Effector memory CD8-positive, alpha-beta T cell (primary cell): ENCODE results near the gene TEX13B.
A peak's percentile ranks its signal among the peaks of the same experiment; 100 is the strongest.

ENCODE experiments used
- ATAC-seq: fragments of 150-1000 bp; cut with Tn5 transposase; replicated peaks from 2 replicates; pipeline ENCODE4 v1.10.0; 2021; ENCODE audit warnings: mild to moderate bottlenecking, moderate library complexity
- DNase-seq, 3 experiments: peaks; one replicate each; pipeline ENCODE4 v3.0.0; 2021
- H3K27ac Mint-ChIP-seq, 2 donors: one replicate each; pipeline ENCODE4 v1.8.0; 2022; ENCODE audit warnings: mild to moderate bottlenecking in 2 of 2, mixed read lengths in 2 of 2, moderate library complexity in 2 of 2
- H3K27me3 Mint-ChIP-seq, 2 donors: one replicate each; pipeline ENCODE4 v1.8.0; 2022; ENCODE audit warnings: mixed read lengths in 2 of 2
- H3K36me3 Mint-ChIP-seq: one replicate; pipeline ENCODE4 v1.8.0; 2022; ENCODE audit warnings: mild to moderate bottlenecking, moderate library complexity, mixed read lengths; ENCODE audit not compliant: insufficient read depth
- H3K4me1 Mint-ChIP-seq, 2 donors: one replicate each; pipeline ENCODE4 v1.8.0; 2022; ENCODE audit warnings: low read depth in 2 of 2, mixed read lengths in 2 of 2
- H3K4me3 Mint-ChIP-seq, 2 donors: one replicate each; pipeline ENCODE4 v1.8.0; 2022; ENCODE audit warnings: mild to moderate bottlenecking in 2 of 2, mixed read lengths in 2 of 2, moderate library complexity in 2 of 2
- H3K9me3 Mint-ChIP-seq, 2 donors: one replicate each; pipeline ENCODE4 v1.8.0; 2022; ENCODE audit warnings: mixed read lengths in 2 of 2
- total RNA-seq, 9 experiments: gene quantifications; one replicate each; lab custom pipeline; 2026; lab: John Stamatoyannopoulos, UW

The TEX13B gene, protein sequence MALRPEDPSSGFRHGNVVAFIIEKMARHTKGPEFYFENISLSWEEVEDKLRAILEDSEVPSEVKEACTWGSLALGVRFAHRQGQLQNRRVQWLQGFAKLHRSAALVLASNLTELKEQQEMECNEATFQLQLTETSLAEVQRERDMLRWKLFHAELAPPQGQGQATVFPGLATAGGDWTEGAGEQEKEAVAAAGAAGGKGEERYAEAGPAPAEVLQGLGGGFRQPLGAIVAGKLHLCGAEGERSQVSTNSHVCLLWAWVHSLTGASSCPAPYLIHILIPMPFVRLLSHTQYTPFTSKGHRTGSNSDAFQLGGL
- 0 reads per million in 9 experiments for total RNA-seq

GRCh38 chrX:107982356-107982755 lies at the start of gene TEX13B:
TEX13B (minus strand) TSS chrX:107982370; CDS start chrX:107982127, 243 bp downstream.
- Mint-ChIP-seq H3K27me3 (peaks cover 0 to 9% of the 10 kb centered on the region in 2 donors), H3K27ac (no peak within 1 kb of the TSS), H3K4me1 (peaks cover 0 to 2% of the 10 kb centered on the region in 2 donors), H3K36me3 (no peaks in the 10 kb centered on the region), H3K4me3 (no peak within 1 kb of the TSS), H3K9me3 (no peaks in the 10 kb centered on the region)
- ATAC-seq, result no peak
- no peak for DNase-seq

- H3K27me3 Mint-ChIP-seq, result no peaks in the 10 kb centered on the region
- DNase-seq, result no peak
- ATAC-seq, result no peak
- H3K4me1 Mint-ChIP-seq, result peaks cover 2 to 5% of the 10 kb centered on the region in 2 donors
- no peak overlapping the region for H3K27ac Mint-ChIP-seq
- no peaks in the 10 kb centered on the region for H3K9me3 Mint-ChIP-seq
- H3K36me3 Mint-ChIP-seq, result no peaks in the 10 kb centered on the region
- no peak overlapping the region for H3K4me3 Mint-ChIP-seq
These were observed 48.0 kb upstream of the TEX13B start for GRCh38 chrX:108029928-108030711.

DNA sequence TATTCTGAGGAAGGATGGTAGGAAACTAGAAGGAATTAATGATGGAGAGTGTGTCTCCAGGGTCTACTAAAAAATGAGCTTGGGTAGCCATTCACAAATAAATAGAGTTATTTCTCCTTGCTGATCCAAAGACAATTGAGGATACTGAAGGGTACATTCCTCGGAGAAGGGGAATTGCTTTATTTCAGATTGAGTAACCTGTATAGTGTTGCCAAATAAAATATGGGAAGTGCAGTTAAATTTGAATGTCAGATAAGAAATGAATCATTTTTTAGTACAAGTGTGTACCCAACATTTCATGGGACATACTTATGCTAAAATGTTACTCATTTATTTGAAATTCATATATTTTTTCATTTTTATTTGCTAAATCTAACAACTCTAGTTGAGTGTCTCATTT lies 46.7 kb upstream of the TEX13B start:
- Mint-ChIP-seq H3K27ac (no peak overlapping the region), H3K4me3 (no peak overlapping the region), H3K4me1 (peaks cover 4 to 5% of the 10 kb centered on the region in 2 donors), H3K27me3 (no peaks in the 10 kb centered on the region), H3K9me3 (no peaks in the 10 kb centered on the region), H3K36me3 (no peaks in the 10 kb centered on the region)
- DNase-seq (no peak), ATAC-seq (no peak)

- no peaks in the 10 kb centered on the region for H3K36me3 Mint-ChIP-seq
- H3K4me1 Mint-ChIP-seq, result peaks cover 13 to 14% of the 10 kb centered on the region in 2 donors
These were observed 43.9 kb upstream of the TEX13B start for GRCh38 chrX:108025954-108026600.

GRCh38 chrX:108025376-108025775 lies 43.2 kb upstream of the TEX13B start:
- DNase-seq (no peak), ATAC-seq (no peak)
- H3K36me3 Mint-ChIP-seq, result no peaks in the 10 kb centered on the region
- peaks cover 15 to 17% of the 10 kb centered on the region in 2 donors for H3K4me1 Mint-ChIP-seq
- no peak overlapping the region for H3K4me3 Mint-ChIP-seq
- H3K27ac Mint-ChIP-seq, result no peak overlapping the region
- no peaks in the 10 kb centered on the region for H3K9me3 Mint-ChIP-seq
- H3K27me3 Mint-ChIP-seq, result no peaks in the 10 kb centered on the region

More at GRCh38 chrX:108025954-108026600, 43.9 kb upstream of the TEX13B start:
- ATAC-seq (peak; percentile 56), DNase-seq (no peak)
- Mint-ChIP-seq H3K27ac (no peak overlapping the region), H3K9me3 (no peaks in the 10 kb centered on the region), H3K4me3 (no peak overlapping the region), H3K27me3 (no peaks in the 10 kb centered on the region)

GRCh38 chrX:108022491-108023089 lies 40.4 kb upstream of the TEX13B start:
- DNase-seq, result no peak
- peaks cover 26 to 33% of the 10 kb centered on the region in 2 donors for H3K4me1 Mint-ChIP-seq

DNA sequence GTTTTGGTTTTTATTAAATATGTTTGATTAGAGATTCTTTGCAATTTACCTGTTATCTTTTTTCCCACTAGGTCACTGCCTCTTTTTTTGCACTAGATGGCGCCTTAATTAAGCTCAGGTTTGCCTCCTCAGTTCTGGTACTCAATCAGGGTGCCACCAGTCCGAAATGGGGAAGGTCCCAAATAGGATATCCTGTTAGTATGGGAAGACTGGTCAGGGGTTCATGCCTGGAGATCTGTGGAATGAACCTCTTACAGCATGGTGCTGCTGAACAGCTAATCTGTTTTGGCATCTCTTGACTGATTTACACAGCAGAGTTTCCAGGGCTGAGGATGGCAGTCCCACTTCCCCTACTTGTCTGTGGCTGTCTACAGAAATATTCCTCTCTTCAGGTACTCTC lies 38.5 kb upstream of the TEX13B start:
- no peak for ATAC-seq
- DNase-seq, result no peak
- Mint-ChIP-seq H3K4me3 (peak overlapping the region; percentile 78 to 92), H3K4me1 (peaks cover 26 to 36% of the 10 kb centered on the region in 2 donors), H3K36me3 (peaks cover 4% of the 10 kb centered on the region), H3K27ac (peak overlapping the region; percentile 54 to 87), H3K27me3 (no peaks in the 10 kb centered on the region), H3K9me3 (no peaks in the 10 kb centered on the region)

More at GRCh38 chrX:108022491-108023089, 40.4 kb upstream of the TEX13B start:
- H3K27me3 Mint-ChIP-seq, result no peaks in the 10 kb centered on the region
- peak overlapping the region in 1 of 2 donors; percentile 31 for H3K4me3 Mint-ChIP-seq
- no peak for ATAC-seq
- peak overlapping the region in 1 of 2 donors; percentile 31 for H3K27ac Mint-ChIP-seq
- peaks cover 4% of the 10 kb centered on the region for H3K36me3 Mint-ChIP-seq
- no peaks in the 10 kb centered on the region for H3K9me3 Mint-ChIP-seq

- Mint-ChIP-seq H3K27me3 (no peaks in the 10 kb centered on the region), H3K4me1 (peaks cover 26 to 35% of the 10 kb centered on the region in 2 donors), H3K4me3 (peak overlapping the region; percentile 78 to 92), H3K36me3 (peaks cover 4% of the 10 kb centered on the region), H3K9me3 (peaks cover 0 to under 1% of the 10 kb centered on the region in 2 donors), H3K27ac (peak overlapping the region; percentile 61 to 87)
- peak; percentile 14 for ATAC-seq
- no peak for DNase-seq
These were observed 37.3 kb upstream of the TEX13B start for GRCh38 chrX:108019382-108019875.

- DNase-seq (peak; percentile 9 to 18 (median 11)), ATAC-seq (peak; percentile 91)
- peaks cover 26 to 33% of the 10 kb centered on the region in 2 donors for H3K4me1 Mint-ChIP-seq
- no peaks in the 10 kb centered on the region for H3K27me3 Mint-ChIP-seq
- H3K9me3 Mint-ChIP-seq, result peaks cover 0 to 7% of the 10 kb centered on the region in 2 donors
- H3K4me3 Mint-ChIP-seq, result peak overlapping the region; percentile 78 to 92
- H3K36me3 Mint-ChIP-seq, result peaks cover 7% of the 10 kb centered on the region
- peak overlapping the region; percentile 61 to 87 for H3K27ac Mint-ChIP-seq
These were observed 36.6 kb upstream of the TEX13B start for GRCh38 chrX:108018656-108019381.

DNA sequence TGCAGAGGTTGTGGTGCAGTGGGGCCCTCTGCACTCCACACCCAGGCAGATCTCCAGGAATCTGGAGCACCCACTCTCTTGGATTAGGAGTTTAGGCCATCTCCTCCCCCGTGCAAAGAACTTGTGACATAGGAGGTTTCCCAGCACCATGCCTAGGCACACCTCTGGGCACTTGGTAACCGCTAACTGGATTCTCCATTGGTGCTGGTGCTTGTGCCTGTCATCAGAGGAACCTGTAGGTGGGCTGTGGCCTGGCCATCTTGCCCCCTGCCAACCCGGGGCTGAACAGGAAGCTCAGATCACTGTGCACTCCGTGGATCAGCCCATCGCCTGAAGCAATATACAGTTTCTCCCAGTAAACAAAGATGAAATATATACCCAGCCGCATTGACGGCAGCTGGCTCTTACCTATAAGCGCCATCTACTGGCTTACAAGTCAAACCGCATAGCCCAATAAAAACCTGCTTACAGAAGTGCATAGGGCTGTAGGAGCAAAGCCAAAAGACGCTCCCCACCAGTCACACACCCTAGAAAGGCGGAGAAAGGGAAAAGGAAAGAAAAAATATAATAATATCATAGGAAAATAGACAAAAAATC lies 19.1 kb upstream of the TEX13B start:
- H3K4me3 Mint-ChIP-seq, result peak overlapping the region in 1 of 2 donors; percentile 29
- no peaks in the 10 kb centered on the region for H3K36me3 Mint-ChIP-seq
- no peaks in the 10 kb centered on the region for H3K4me1 Mint-ChIP-seq
- DNase-seq (peak in 1 of 3 experiments; percentile 11), ATAC-seq (peak; percentile 89)
- H3K27me3 Mint-ChIP-seq, result peaks cover 7 to 14% of the 10 kb centered on the region in 2 donors
- H3K9me3 Mint-ChIP-seq, result no peaks in the 10 kb centered on the region
- peak overlapping the region in 1 of 2 donors; percentile 49 for H3K27ac Mint-ChIP-seq

- ATAC-seq (no peak), DNase-seq (no peak)
- no peaks in the 10 kb centered on the region for H3K36me3 Mint-ChIP-seq
- no peaks in the 10 kb centered on the region for H3K9me3 Mint-ChIP-seq
- no peak overlapping the region for H3K27ac Mint-ChIP-seq
- peaks cover 10 to 14% of the 10 kb centered on the region in 2 donors for H3K27me3 Mint-ChIP-seq
- H3K4me1 Mint-ChIP-seq, result no peaks in the 10 kb centered on the region
- H3K4me3 Mint-ChIP-seq, result no peak overlapping the region
These were observed 18.6 kb upstream of the TEX13B start for GRCh38 chrX:108000751-108001150.

GRCh38 chrX:107996124-107996523 lies 14.0 kb upstream of the TEX13B start:
- ATAC-seq (no peak), DNase-seq (no peak)
- Mint-ChIP-seq H3K4me1 (no peaks in the 10 kb centered on the region), H3K27ac (no peak overlapping the region), H3K4me3 (no peak overlapping the region), H3K9me3 (no peaks in the 10 kb centered on the region), H3K36me3 (no peaks in the 10 kb centered on the region), H3K27me3 (peaks cover 0 to 24% of the 10 kb centered on the region in 2 donors)
